Cardiac septum (tissue), 1 donor: ENCODE measurements around the gene TLL2. TPM values are rescaled to one million over a fixed set of nuclear protein-coding genes. Genes with fewer than 3 reads are reported as not detected.

Experiments used
- DNase-seq: peaks from one replicate; pipeline ENCODE4 v3.0.0-alpha.2; 2020; ENCODE audit warnings: low spot score
- intact Hi-C: fragments of 100-400 bp; cut with DNase I; formaldehyde crosslinking; loops from one replicate; pipeline ENCODE4 v1.14.0; 2022
- total RNA-seq: library from RNA; stranded (reverse); fragmentation: NEBNext Ultra II Directional; extraction: Animal tissue kit (Norgen Biotek cat#: 25700); gene quantifications from one replicate; pipeline ENCODE4 v1.2.1, GENCODE V29; 2021
- donor health status: DM: no; HTN: no; CAD: no.

The TLL2 gene
- total RNA-seq, 1 donor from 2014 or later = 3.8 TPM

DNA sequence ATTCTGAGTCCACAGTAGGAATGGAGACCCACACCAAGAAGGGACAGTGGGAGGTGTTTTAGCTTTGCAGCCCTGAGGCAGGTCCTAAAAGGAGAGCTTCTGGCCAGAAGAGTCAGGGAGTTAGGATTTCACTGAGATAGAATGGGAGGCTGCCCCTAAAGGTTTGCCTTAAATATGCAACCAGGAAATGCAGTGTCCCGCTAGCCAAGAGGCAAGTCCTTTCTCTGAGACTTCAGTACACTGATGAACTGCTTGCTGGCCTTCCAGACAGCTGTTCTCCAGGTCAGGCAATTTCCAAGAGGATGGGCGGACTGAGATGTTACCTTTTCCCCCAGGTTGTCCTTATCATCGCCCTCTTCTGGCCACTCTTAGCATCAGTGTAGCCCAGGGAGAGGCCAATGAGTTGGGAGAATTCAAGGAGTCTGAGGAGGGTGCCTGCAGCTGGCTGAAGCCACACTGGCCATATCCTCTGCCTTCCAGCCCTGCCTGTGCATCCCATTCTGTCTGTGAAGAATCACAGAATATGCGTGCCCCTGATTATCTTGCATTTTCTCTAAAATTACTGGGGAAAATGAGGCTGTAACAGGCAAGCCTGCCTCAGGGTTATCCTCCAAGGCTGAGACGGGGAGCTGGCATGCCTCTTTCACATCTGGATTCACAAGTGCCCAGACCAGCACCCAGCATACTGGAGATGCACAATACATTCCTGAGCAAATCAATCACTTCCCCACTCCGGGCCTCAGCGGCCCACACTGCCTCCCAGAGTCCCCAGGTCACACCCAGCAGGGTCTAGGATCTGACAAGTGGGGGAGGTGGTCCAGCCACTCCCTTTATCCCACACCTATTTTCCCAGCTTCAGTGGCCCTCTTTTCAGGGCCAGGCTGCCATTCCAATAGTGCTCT, 2.4 kb downstream of the TLL2 start:
- intact Hi-C loops = loop anchor here (5.0 kb wide), 1 partner anchor 134 kb away; no protein-coding TSS in a partner anchor
- no peak for DNase-seq

DNA sequence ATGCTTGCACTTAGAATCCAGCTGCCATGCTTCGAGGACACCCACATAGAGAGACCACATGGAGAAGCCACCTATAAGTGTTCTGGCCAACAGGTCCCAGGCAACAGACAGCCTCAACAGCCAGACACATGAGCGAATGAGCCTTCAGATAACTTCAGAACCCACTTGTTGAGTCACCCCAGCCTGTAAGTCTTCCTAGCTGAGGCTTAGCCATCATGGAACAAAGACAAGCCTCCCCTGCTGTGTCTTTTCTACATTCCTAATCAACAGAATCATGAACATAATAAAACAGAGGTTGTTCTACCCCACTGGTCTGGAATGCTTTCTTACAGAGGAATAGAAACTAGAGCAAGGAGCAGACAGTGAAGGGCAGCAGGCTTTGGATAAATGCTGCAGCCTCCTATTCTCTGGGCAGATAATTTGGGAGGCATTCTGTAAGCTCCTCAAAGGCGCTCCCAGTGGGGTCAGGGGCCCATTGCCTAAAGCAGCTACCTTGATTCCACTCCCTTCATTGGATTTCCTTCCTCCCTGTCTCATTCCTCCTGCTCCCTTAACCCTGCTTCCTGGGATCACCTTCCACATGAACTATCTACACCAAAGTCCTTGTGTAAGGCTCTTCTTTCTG, 4.6 kb downstream of the TLL2 start:
- intact Hi-C loops = no loop called here
- no peak for DNase-seq

DNA sequence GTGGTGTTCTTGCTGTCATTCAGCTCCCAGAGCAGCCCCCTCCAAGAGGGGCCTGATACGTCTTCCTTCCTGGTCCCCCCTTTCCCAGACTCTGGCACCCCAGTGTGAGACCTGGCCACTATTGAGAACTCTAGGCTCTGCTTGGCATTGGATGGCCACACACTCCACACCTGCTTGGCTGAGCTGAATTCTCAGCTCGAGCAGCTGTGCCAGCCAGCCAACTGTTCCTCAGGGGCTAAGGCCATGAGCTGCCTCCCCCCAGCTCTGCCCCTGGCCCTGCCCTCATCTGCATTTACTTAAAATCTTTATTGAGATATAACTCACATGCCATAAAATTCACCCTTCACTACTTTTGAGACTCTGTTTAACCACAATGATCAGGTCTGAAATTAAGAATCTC, 6.7 kb downstream of the TLL2 start:
- intact Hi-C loops = no loop called here
- DNase-seq = peak; percentile 53

- peak; percentile 57 for DNase-seq
- intact Hi-C loops = no loop called here
Measured at GRCh38 chr10:96505150-96506136, 8.3 kb downstream of the TLL2 start.

DNA sequence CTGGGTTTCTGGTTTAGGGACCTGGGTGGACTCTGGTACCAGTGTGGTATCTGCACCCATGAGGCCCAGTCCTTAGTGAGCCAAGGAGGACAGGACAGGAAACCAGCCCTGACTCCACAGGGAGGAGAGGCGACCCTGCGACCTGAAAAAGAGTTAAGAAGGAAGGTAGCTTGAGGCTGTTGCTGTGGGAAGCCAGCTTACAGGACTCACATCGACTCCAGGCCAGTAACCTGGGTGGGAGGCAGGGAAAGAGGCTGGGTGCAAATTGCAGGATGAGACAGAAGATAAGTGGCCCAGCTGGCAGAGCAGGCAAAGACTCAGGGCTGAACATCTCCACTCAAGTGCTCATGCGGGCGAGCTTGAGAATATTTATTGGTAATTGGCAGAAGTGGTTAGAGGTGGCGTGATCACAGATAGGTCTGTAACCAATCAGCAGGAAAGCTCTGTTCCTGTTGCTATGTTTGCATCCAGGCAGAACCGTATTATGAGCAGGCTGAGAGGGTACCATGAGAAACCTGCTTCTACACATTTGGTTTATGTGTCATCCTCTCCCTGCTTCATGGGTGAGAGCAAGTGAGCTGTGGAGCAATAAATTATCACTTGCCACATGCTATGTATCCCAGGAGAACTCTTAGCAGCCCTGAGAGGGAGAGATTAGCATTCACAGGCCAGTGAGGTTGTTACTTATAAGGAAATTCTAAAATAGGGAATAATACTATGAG, 11.0 kb downstream of the TLL2 start:
- peak; percentile 55 for DNase-seq
- intact Hi-C loops = no loop called here

DNA sequence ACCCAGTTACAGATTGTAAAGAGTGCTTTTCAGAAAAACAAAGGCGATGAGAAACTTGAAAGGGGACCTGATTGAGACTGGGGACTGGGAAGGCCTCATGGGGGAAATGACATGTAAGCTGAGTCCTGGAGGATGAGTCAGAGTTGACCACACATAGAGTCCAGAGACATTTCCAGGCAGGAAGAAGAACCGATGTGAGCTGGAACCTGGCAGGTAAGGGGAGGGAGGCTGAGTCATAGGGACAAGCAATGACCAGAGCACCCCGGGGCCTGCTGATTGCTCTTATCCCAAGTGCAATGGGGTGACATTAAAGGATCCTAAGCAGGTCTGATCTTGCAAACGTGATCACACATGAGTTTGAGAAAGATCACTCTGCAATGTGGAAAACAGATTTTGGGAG, 11.7 kb downstream of the TLL2 start:
- intact Hi-C loops = no loop called here
- DNase-seq = peak; percentile 14

GRCh38 chr10:96500519-96500918, 13.2 kb downstream of the TLL2 start:
- intact Hi-C loops = no loop called here

GRCh38 chr10:96500050-96500449, 13.7 kb downstream of the TLL2 start:
- no peak for DNase-seq
- intact Hi-C loops = no loop called here

More at GRCh38 chr10:96500519-96500918, 13.2 kb downstream of the TLL2 start:
- peak; percentile 33 for DNase-seq

- peak; percentile 36 for DNase-seq
- intact Hi-C loops = no loop called here
Measured at GRCh38 chr10:96497391-96497790, 16.3 kb downstream of the TLL2 start.

GRCh38 chr10:96496281-96496925, 17.3 kb downstream of the TLL2 start:
- intact Hi-C loops = no loop called here
- DNase-seq = peak; percentile 19

- DNase-seq = peak; percentile 20
- intact Hi-C loops = no loop called here
Measured at GRCh38 chr10:96495544-96495943, 18.2 kb downstream of the TLL2 start.

DNA sequence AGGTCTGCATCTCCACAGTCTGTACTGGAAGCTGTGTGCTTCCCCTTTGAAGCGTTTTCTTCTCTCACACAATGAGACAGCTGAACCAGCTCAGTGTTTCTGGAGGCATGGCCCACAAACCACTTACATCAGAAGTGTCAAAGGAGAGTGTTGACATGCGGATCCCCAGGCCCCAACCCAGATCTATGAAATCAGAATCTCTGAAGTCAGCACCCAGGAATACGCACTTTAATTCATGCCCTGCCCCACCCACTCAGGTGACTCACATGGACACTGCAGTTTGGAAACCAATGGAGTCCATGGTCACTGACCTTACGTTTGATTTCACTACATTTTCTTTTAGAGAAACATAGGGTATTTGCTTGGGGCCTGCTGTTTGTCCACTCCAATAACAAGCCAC, 19.0 kb downstream of the TLL2 start:
- intact Hi-C loops = no loop called here
- DNase-seq = peak; percentile 19

DNA sequence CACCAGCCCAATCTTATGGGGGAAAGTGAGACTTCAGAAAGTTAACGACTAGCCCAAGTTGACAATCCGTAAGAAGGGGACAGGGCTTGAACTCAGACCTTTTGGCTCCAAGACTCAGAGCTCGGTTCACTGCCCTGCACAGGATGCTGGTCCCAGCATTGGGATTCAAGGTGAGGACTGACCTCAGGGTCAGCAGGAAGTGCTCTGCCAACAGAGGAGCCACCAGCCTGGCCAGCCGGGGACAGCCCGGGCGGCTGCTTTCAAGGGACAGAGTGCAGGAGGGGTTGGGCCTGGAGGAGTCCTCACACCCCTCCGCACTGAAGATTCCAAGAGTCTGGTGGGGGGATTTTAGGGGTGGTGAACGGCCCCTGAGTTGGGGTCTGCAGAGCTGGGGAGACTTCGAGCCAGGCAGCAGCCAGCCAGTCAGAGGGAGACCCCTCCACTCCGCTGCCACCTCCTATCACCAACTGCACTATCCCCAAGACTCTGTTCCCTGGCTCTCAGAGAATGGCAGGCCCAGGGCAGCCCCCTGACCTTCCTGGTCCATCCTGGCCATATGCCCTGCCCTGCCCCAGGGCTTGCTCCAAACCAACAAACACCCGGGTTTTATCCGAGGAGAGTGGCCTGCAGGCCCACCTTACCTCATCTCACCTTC, 19.7 kb downstream of the TLL2 start:
- intact Hi-C loops = no loop called here
- DNase-seq = peak; percentile 61

DNA sequence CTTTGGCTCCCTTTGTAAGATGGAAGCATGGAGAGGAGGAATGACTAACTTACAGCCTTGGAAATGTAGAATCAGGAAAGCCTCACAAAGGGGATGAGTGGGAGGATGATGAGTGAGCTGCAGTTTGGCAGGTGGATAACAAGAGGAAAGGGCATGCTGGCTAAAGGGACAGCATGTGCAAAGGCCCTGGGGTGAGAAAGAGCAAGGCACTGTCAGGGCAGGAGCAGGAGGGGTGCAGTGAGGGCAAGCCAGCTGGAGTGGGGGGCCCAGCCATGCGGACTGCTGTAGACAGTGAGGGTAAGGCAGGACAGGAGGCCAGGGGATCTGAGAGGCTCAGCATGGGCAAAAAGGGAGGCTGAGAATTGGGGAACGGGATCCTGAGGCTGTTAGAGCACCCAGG, 20.5 kb downstream of the TLL2 start:
- intact Hi-C loops = no loop called here
- DNase-seq = peak; percentile 74

DNA sequence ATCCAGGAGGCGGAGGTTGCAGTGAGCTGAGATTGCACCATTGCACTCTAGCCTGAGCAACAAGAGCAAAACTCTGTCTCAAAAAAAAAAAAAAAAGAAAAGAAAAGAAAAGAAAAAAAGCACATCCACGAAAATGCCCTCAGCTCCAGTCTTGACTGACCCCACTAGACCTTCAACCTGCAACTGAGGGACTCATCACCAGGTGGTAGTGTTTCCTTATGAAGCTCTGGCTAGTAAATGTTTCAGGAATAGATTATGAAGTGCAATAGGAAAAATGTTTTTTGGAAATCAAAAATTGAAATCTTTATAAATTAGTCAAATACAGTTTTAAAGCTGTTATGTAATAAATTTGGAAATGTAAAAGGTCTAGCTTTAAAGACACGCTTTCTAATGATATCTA, 22.4 kb downstream of the TLL2 start:
- peak; percentile 39 for DNase-seq
- intact Hi-C loops = no loop called here

DNA sequence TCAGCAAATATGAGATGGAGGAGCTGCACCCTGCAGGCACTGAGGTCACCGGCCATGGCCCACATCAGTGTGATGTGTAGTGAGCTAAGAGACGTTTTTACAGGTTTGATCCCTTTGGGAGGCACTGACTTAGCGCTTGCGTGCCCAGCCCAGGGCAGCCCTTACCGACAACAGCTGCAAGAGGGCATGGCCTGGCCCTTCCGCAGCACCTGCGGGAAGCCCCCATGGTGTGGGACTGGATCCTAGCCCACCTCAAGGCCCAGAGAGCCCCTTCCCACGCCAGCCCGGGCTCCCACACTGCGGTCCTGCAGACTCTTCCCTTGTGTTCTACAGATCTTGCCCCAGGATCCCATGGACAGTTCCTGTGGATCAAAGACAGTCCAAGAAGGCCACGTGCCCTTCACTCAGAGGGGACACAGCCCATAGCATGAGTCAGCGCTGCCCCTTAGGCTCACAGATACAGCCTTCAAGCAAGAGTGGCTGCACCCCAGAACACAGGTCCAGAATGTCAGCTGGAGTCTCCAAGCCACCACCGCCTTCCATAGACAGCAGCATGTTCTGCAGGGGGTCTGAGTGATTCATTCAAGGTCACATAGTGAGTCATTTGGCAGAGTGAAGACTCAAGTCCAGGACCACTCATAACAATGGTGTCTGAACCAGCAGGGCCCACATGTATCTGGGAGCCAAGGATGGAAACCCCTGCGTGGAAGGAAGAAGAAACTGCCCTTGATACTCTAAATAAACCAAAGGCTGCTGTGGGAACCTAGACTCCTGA, 25.4 kb downstream of the TLL2 start:
- peak; percentile 50 for DNase-seq
- intact Hi-C loops = no loop called here

DNA sequence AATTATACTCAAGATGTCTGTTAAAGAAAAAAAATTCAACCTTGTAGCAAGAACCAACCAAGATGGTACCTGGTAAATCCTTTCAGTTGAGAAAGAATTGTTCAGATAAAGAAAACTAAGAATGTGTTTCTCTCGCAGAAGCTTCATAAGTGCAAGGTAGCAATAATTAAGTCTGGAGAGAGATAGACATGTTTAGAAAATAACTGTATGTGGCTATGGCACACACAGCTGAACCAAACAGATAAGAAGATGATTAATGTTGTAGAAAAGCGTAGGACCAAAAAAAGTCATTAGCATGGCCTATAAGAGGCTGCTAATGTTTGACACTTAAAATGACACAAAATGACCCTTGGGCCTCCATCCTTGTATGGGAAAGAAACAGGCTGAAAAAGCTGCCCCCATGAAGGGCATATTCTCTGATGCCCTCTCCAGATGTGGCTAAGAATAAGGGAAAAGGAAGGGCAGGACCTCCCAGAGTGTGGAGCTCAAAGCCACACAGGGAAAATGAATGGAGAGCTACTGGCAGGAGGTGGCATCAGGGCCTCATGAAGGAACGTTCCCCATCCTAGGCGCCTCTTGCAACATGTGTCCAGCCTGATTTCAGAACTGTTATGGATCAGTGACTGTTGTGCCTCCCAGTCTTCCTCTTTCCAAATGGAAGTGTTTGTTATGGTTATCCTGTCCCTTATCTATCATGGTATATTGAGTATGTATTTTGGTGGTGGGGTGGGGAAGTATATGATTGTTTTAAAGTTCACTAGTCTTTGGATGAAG, 30.7 kb downstream of the TLL2 start:
- intact Hi-C loops = no loop called here
- peak; percentile 44 for DNase-seq
